GM10248 (cell line): ENCODE measurements around the gene LIN52.

Experiments
- CTCF ChIA-PET: fragments of 300-600 bp; sonication (Branson Sonifier 250); formaldehyde crosslinking; extraction: SDS; loops from one replicate; lab custom pipeline; 2021; ENCODE audit warnings: antibody characterized with exemption; lab: Yijun Ruan, JAX
- POLR2A ChIA-PET: fragments of 350-650 bp; sonication (Branson Sonifier 250); formaldehyde crosslinking; extraction: SDS; loops from one replicate; lab custom pipeline; 2020; ENCODE audit warnings: antibody characterized with exemption; lab: Yijun Ruan, JAX
- DNase-seq: peaks from one replicate; pipeline ENCODE4 v3.0.0; 2012; ENCODE audit errors: extremely low spot score
- TF ChIP-seq, protein P1 (sequence below): IDR thresholded peaks from 2 replicates; pipeline ENCODE4 v1.5.1; 2012; ENCODE audit warnings: mild to moderate bottlenecking, low read depth; ENCODE audit errors: extremely low read depth, missing control alignments, control extremely low read depth

The LIN52 gene

GRCh38 chr14:74223016-74223415, 138.3 kb downstream of the LIN52 start:
- TF ChIP-seq, protein P1, sequence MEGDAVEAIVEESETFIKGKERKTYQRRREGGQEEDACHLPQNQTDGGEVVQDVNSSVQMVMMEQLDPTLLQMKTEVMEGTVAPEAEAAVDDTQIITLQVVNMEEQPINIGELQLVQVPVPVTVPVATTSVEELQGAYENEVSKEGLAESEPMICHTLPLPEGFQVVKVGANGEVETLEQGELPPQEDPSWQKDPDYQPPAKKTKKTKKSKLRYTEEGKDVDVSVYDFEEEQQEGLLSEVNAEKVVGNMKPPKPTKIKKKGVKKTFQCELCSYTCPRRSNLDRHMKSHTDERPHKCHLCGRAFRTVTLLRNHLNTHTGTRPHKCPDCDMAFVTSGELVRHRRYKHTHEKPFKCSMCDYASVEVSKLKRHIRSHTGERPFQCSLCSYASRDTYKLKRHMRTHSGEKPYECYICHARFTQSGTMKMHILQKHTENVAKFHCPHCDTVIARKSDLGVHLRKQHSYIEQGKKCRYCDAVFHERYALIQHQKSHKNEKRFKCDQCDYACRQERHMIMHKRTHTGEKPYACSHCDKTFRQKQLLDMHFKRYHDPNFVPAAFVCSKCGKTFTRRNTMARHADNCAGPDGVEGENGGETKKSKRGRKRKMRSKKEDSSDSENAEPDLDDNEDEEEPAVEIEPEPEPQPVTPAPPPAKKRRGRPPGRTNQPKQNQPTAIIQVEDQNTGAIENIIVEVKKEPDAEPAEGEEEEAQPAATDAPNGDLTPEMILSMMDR: no peak
- ChIA-PET POLR2A (interaction anchor here (0.7 kb wide), 1 partner anchor 1134 kb away, joined by 3 read pairs; no protein-coding TSS in a partner anchor), CTCF (interaction anchor here (2.2 kb wide), 1 partner anchor 29 kb away, joined by 7 read pairs; no protein-coding TSS in a partner anchor)
- DNase-seq: no peak

GRCh38 chr14:74231784-74232183, 147.0 kb downstream of the LIN52 start:
- ChIA-PET POLR2A (no interaction called here), CTCF (interaction anchor here (1.1 to 2.9 kb wide), 5 partner anchors 10 to 20 kb away, joined by 3 to 9 read pairs (median 3); no protein-coding TSS in a partner anchor)
- DNase-seq: no peak
- TF ChIP-seq, protein P1: no peak

- TF ChIP-seq, protein P1: no peak
- DNase-seq: no peak
- ChIA-PET CTCF (interaction anchor here (2.6 kb wide), 1 partner anchor 16 kb away, joined by 11 read pairs; no protein-coding TSS in a partner anchor), POLR2A (no interaction called here)
These were observed 150.3 kb downstream of the LIN52 start for GRCh38 chr14:74235017-74235416.

- no peak for DNase-seq
- POLR2A ChIA-PET: no interaction called here
- CTCF ChIA-PET: interaction anchor here (0.9 to 3.0 kb wide), 4 partner anchors 12 to 20 kb away, joined by 3 to 13 read pairs (median 7); no protein-coding TSS in a partner anchor
- TF ChIP-seq, protein P1: no peak
These were observed 152.7 kb downstream of the LIN52 start for GRCh38 chr14:74237441-74237840.

DNA sequence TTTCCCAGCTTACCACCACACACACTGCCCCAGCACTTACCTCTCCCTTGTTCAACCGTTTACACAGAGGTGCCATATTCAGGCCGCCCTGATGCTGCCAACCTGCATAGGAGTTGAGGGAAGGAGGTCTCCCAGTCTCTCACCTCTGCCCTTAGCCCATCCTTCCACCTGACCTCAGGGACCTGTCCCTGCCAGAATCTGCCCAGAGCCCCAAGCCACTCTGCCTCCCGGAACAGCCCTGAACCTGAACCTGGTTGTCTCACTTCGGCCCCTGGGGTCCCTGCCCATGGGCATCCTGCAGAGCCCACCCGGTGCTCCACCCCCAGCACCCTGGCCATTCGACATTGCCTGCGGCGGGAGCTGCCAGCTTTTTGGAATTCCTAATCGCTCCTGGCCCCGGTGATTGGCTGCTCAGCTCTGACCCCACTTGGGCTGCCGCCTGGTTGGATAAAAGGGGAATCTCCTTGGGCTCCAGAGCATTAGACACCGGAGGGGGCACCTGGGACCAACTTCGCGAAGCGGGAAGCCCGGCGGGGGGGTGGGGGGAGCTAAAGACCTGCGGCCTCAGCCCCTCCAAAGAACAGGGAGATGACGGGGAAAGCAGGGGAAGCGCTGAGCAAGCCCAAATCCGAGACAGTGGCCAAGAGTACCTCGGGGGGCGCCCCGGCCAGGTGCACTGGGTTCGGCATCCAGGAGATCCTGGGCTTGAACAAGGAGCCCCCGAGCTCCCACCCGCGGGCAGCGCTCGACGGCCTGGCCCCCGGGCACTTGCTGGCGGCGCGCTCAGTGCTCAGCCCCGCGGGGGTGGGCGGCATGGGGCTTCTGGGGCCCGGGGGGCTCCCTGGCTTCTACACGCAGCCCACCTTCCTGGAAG, 154.5 kb downstream of the LIN52 start, which contains the start of gene VSX2:
Gene VSX2, plus strand, starts transcription at position 476 of the 874 bp plus-strand sequence. Its CDS starts 113 bp downstream, at position 589.
- ChIA-PET CTCF (interaction anchor here (1.0 to 3.0 kb wide), 4 partner anchors 10 to 18 kb away, joined by 3 to 13 read pairs (median 8); no protein-coding TSS in a partner anchor), POLR2A (no interaction called here)
- DNase-seq: no peak
- TF ChIP-seq, protein P1: no peak
